GM10248 (cell line): ENCODE measurements around the gene P3H3.
A peak's percentile ranks its signal among the peaks of the same experiment; 100 is the strongest.

Source experiments
- CTCF ChIA-PET: fragments of 300-600 bp; sonication (Branson Sonifier 250); formaldehyde crosslinking; extraction: SDS; loops from one replicate; lab custom pipeline; 2021; ENCODE audit warnings: antibody characterized with exemption; lab: Yijun Ruan, JAX
- POLR2A ChIA-PET: fragments of 350-650 bp; sonication (Branson Sonifier 250); formaldehyde crosslinking; extraction: SDS; loops from one replicate; lab custom pipeline; 2020; ENCODE audit warnings: antibody characterized with exemption; lab: Yijun Ruan, JAX
- DNase-seq: peaks from one replicate; pipeline ENCODE4 v3.0.0; 2012; ENCODE audit errors: extremely low spot score
- TF ChIP-seq, protein P1 (sequence below): IDR thresholded peaks from 2 replicates; pipeline ENCODE4 v1.5.1; 2012; ENCODE audit warnings: mild to moderate bottlenecking, low read depth; ENCODE audit errors: extremely low read depth, missing control alignments, control extremely low read depth

P3H3 gene, protein sequence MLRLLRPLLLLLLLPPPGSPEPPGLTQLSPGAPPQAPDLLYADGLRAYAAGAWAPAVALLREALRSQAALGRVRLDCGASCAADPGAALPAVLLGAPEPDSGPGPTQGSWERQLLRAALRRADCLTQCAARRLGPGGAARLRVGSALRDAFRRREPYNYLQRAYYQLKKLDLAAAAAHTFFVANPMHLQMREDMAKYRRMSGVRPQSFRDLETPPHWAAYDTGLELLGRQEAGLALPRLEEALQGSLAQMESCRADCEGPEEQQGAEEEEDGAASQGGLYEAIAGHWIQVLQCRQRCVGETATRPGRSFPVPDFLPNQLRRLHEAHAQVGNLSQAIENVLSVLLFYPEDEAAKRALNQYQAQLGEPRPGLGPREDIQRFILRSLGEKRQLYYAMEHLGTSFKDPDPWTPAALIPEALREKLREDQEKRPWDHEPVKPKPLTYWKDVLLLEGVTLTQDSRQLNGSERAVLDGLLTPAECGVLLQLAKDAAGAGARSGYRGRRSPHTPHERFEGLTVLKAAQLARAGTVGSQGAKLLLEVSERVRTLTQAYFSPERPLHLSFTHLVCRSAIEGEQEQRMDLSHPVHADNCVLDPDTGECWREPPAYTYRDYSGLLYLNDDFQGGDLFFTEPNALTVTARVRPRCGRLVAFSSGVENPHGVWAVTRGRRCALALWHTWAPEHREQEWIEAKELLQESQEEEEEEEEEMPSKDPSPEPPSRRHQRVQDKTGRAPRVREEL

DNA sequence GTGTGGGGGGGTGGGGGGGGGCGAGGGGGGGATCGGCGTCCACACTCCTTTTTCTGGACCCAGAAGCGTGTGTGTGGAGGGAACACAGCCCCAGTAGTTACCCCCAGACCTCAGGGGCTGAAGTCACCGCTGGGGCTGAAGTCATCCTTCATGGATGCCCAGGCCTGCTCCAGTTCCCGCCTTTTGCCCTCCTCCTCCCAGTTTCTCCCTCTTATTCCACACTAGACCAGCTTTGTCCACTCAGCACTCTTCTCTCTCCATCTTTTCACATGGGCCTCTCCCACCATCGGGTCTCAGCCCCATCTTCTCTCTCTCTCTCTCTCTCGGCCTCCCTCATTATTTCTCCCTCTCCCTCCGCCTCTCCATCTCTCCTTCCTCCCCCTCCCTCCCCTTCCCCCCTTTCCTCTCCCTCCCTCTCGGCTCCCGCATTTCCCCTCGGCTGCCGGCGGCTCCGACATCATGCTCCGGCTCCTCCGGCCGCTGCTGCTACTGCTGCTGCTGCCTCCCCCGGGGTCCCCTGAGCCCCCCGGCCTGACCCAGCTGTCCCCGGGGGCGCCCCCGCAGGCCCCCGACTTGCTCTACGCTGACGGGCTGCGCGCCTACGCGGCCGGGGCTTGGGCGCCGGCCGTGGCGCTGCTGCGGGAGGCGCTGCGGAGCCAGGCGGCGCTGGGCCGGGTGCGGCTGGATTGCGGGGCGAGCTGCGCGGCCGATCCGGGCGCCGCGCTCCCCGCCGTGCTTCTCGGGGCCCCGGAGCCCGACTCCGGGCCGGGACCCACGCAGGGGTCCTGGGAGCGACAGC, at the start of gene P3H3:
Gene P3H3 (plus strand): TSS at position 426 of the 799 bp plus-strand sequence. CDS start 34 bp downstream, at position 460.
- TF ChIP-seq, protein P1, sequence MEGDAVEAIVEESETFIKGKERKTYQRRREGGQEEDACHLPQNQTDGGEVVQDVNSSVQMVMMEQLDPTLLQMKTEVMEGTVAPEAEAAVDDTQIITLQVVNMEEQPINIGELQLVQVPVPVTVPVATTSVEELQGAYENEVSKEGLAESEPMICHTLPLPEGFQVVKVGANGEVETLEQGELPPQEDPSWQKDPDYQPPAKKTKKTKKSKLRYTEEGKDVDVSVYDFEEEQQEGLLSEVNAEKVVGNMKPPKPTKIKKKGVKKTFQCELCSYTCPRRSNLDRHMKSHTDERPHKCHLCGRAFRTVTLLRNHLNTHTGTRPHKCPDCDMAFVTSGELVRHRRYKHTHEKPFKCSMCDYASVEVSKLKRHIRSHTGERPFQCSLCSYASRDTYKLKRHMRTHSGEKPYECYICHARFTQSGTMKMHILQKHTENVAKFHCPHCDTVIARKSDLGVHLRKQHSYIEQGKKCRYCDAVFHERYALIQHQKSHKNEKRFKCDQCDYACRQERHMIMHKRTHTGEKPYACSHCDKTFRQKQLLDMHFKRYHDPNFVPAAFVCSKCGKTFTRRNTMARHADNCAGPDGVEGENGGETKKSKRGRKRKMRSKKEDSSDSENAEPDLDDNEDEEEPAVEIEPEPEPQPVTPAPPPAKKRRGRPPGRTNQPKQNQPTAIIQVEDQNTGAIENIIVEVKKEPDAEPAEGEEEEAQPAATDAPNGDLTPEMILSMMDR: peak; percentile 19
- CTCF ChIA-PET: interaction anchor here (1.0 to 6.6 kb wide), 11 partner anchors 9 to 274 kb away, joined by 3 to 60 read pairs (median 3); partner anchors contain the start of genes COPS7A, GNB3, MLF2 and PTMS
- POLR2A ChIA-PET: no interaction called here
- DNase-seq: no peak

DNA sequence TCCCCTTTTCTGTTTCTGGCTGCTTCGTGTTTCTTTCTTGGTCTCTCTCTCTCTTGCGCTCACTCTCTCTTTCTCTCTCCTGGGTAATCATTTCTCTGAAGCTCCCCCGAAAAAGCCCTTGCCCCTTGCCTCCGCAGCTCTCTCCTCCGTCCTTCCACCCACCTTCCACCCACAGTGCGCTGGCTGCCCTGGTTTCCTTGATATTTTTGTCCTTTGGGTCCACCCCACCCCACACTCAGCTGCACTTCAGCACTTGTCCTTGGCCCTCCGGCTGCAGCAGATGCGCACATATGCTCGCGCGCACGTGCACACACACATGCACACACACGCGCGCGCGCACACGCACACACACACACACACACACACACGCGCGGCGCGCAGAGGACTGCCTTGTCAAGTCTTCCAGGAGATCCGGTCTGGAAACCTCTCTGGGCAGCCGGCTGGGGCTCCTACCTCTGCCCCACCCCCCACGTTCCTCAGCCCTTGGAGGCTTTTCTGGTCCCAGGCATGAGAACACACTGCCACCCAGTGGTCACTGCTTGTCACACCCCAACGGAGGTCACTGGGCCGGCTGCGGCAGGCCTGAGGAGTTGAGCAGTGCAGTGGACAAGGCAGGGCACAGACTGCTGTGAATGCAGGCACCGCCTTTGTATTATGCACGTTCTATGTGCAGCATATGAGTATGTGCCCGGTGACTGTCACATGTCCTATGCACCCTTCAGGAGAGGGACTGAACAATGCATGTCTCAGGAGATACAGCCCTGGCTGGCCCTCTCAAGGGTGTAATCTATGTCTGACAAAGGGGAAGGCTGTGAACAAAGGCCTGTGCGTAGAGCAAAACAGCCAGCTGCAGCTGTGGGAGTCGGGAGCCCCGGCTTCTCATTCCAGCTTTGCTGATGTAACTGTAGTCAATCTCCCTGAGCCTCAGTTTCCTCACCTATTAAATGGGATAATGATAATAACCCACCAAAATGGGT, 49.3 kb upstream of the P3H3 start:
- ChIA-PET POLR2A (no interaction called here), CTCF (interaction anchor here (0.7 to 9.3 kb wide), 21 partner anchors 10 to 175 kb away, joined by 3 to 117 read pairs (median 4); partner anchors contain the start of genes CD4, COPS7A, LAG3 and MLF2)
- DNase-seq: peak; percentile 85
- TF ChIP-seq, protein P1: peak; percentile 99

DNA sequence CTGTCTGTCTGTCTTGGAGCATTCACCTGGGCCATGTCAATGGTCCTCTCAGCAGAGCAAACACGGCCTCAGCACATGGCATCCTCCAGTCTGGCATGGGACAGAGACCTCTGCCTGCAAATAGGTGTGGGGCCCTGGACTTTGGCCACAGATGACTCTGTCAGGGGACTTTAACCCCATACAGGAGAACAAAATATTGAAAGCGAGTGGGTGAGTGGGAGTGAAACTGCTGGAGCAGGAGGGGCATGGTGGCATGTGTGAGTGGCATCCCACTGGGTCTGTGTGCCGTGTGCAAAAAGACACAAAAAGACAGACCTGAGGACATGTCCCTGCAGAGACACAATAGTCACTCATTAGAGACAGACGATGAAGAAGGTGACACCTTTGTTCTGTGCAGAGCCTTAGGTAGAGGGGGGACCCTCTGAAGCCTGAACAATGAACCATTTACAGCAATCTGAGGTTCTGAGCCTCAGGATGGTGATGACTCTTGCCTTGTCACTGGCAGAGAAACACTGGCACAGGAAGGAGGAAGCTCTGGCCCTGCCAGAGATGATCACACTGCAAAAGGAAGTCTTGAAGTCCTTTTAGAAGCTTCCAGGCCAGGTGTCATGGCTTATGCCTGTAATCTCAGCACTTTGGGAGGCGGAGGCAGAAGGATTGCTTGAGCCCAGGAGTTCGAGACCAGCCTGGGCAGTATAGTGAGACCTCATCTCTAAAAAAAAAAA, 48.3 kb upstream of the P3H3 start:
- ChIA-PET CTCF (interaction anchor here (0.9 to 9.3 kb wide), 12 partner anchors 9 to 93 kb away, joined by 3 to 117 read pairs (median 6); partner anchors contain the start of genes CD4, GNB3, GPR162 and LAG3), POLR2A (no interaction called here)
- TF ChIP-seq, protein P1: no peak
- DNase-seq: no peak

DNA sequence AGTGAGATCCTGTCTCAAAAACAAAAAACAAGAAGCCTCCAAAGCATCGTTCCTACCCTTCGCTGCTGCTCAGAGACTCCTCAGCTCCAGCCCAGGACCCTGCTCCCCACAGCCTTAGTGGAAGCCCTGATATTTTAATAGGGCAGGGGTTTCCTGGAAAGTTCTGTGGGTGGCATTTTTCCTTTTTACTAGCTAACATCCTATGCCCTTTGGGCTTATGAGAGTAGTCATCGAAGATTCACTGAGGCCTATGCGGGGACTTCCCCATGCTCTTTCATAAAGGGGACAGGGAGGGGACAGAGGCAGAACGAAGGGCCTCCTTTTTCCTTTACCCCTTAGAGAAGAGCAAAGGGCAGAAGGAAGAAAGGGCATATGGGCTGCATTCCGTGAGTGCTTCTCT, 47.6 kb upstream of the P3H3 start:
- TF ChIP-seq, protein P1: no peak
- ChIA-PET CTCF (interaction anchor here (0.9 to 9.3 kb wide), 11 partner anchors 8 to 92 kb away, joined by 3 to 117 read pairs (median 6); partner anchors contain the start of genes CD4, GNB3, GPR162 and LAG3), POLR2A (no interaction called here)

DNA sequence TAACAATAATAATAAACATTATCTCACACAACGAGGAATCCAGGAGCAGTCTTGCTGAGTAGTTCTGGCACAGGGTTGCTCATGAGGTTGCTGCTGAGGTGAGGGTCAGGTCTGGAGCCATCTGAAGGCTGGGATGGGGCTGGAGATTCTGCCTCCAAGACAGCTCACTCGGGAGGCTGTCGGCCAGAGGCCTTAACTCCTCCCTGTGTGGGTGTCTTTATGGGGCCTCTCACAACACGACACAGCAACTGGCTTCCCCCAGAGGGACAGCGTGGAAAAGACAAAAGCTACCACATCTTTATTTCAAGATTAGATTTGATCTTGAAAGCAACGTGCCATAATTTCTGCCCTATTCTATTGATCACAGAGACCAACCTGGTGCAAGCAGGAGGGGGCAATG, 46.1 kb upstream of the P3H3 start:
- TF ChIP-seq, protein P1: no peak
- ChIA-PET CTCF (interaction anchor here (1.1 to 9.3 kb wide), 9 partner anchors 8 to 58 kb away, joined by 3 to 117 read pairs (median 8); partner anchors contain the start of genes COPS7A, GPR162, LAG3 and MLF2), POLR2A (no interaction called here)
- no peak for DNase-seq

More for the DNA sequence above, 47.6 kb upstream of the P3H3 start:
- DNase-seq: no peak
